GM19324 (cell line): ENCODE measurements around the gene SKOR2.

Experiments used
- ATAC-seq: cut with Tn5 transposase; IDR thresholded peaks from one replicate; pipeline ENCODE4 v1.9.1; 2021; ENCODE audit warnings: mild to moderate bottlenecking, moderate library complexity; ENCODE audit not compliant: unreplicated experiment, low FRiP score

Gene SKOR2, protein sequence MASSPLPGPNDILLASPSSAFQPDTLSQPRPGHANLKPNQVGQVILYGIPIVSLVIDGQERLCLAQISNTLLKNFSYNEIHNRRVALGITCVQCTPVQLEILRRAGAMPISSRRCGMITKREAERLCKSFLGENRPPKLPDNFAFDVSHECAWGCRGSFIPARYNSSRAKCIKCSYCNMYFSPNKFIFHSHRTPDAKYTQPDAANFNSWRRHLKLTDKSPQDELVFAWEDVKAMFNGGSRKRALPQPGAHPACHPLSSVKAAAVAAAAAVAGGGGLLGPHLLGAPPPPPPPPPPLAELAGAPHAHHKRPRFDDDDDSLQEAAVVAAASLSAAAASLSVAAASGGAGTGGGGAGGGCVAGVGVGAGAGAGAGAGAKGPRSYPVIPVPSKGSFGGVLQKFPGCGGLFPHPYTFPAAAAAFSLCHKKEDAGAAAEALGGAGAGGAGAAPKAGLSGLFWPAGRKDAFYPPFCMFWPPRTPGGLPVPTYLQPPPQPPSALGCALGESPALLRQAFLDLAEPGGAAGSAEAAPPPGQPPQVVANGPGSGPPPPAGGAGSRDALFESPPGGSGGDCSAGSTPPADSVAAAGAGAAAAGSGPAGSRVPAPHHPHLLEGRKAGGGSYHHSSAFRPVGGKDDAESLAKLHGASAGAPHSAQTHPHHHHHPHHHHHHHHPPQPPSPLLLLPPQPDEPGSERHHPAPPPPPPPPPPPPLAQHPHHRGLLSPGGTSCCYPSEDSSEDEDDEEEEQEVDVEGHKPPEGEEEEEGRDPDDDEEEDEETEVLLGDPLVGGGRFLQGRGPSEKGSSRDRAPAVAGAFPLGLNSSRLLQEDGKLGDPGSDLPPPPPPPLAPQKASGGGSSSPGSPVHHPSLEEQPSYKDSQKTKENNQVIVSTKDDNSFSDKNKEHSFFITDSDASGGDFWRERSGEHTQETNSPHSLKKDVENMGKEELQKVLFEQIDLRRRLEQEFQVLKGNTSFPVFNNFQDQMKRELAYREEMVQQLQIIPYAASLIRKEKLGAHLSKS

DNA sequence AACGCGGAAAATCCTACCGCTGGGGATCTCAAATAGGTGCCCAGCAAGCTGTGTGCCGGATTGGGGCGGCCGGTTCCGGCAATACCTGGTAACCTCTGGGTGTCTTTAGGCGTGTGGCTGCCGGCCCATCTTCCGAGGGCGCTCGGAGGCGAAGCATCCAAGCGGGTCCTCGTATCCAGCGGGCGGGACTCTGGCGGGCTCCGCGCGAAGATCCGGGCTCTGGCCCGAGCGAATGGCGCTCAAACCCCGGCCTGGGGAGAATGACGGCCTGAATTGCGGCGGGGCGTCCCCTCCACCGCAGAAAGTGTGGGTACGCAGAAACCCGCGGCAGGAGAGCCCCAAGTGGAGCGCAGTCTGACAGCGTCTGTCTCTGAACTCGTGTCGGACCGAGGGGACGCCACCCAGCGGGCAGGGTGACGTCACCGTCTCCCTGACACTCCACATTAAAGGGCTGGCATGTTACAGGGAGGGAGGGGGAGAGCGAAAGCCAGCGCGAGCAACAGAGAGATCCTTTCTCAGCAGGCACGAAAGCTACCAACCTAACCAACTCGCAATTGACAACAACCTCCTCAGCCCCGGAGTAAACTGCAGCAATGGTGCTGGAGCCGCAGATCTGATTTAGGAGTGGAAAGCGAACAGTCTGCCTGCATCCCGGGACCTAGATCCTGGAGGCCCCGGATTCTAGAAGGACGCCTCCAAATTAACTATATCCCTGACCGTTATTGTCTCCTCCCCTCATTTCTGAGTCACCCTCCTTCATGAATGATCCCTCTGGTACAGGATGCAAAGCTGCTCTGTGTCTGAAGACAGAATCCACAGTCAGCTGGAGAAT, at the start of gene SKOR2:
TSS of gene SKOR2 (minus strand) at position 372 of the 832 bp plus-strand sequence. CDS start 2,477 bp downstream, outside the sequence.
- no peak for ATAC-seq

DNA sequence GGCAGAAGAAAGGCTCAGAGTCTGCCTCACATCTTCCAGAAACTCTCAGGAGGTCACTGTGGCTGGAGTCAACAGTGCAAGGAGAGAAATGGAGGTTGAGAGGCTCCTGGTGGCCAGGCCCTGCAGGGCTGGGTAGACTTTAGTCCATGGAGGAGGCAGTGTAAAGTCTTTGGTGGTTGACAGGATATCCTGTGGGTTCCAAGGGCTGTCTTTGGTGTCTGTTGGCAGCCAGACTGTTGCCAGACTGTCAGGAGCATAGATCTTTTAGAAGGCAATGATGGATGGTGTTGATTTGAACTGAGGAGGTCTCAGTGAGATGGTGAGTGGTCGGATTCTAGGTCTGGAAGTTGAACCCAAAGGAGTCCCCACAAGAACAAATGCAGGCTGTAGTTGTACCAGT, 45.0 kb upstream of the SKOR2 start:
- ATAC-seq, result no peak

DNA sequence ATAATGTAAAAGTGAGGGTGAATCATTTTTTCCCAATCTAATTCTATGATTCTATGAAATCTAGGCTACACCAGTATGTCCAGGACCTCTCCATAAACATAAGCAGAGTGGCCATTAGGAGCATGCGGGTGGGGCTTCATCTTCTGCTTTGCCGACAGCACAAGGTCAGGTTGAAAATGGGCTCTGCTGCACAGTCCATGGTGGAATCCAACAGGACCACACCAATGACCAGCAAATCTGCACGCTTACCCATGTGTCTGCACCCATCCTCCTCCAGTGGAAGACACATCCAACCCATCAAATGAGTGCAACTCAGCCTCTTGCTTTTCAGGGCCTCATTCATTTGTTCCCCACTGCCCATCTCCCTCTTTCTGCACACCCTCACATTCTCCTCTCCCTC, 43.3 kb upstream of the SKOR2 start:
- ATAC-seq, result no peak

DNA sequence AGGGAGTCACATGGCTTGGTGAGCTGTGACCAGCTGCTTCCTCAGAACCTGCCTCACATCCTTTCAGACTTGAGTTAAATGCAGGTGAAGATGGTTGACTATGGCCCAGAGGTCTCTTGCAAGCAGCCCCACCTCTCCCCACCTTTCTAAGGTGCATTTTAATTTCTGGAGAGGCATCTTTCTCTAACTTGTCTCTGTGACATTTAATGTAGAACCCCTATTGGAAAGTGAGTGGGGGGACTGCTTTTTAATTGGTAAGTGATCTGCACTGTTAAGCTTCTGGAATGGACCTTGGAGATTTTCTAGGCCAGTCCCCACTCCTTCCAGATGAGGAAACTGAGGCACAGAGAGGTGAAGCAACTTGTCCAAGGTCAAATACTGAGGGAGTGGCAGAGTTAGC, 37.3 kb upstream of the SKOR2 start:
- no peak for ATAC-seq

DNA sequence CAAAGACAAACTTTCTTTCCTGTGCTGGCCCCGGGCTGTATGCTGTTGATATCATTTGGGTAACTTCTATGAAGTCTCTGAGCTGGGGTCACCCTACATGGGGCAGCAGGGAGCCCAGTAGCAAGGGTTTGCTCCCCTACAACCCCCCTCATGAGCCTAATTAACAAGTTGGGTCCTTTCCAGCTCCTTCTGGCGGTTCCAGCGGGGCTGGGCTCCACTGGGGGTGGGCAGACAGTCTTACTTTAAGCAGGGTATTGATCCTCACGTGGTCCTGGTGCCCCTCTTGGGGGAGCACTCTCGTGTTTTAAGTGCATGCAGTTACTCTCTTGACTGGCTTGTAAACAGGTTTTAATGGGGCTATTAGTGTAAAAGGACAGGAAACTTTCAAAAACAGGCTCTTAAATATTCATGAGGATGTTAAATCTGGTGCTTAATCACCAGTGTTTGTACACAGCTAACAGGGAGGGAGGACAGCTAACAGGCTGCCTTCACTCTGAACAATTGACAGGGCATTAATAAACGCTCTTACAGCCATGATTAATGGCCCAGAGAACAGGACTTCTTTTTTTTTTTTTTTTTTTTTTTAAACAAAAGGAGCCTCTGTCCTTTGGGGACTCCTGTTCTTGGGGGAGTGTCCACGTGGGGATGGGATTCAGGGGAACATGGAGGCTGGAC, 36.6 kb upstream of the SKOR2 start:
- no peak for ATAC-seq

DNA sequence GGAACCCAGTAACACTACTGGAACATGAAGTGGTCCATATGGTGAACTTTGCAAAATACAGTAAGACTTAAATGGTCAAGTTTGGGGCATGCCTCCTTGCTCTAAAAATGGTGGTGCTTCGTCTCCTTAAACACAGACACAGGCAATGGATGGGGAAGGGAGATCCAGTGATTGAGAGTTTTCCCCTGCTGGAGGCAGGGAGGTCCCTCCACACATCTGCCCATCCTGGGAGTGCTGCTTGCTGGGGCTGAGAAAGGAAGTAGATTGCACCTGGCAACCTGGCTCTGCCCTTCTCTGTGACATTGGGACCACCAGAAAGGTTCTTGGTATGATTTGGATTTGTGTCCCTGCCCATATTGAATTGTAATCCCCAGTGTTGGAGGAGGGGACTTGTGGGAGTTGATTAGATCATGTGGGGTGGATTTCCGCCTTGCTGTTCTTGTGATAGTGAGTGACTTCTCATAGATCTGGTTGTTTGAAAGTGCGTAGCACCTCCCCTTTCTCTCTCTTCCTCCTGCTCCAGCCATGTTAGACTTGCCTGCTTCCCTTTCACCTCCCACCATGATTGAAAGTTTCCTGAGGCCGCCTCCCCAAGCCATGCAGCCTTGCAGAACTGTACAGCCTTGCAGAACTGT, 35.4 kb upstream of the SKOR2 start:
- ATAC-seq, result no peak

DNA sequence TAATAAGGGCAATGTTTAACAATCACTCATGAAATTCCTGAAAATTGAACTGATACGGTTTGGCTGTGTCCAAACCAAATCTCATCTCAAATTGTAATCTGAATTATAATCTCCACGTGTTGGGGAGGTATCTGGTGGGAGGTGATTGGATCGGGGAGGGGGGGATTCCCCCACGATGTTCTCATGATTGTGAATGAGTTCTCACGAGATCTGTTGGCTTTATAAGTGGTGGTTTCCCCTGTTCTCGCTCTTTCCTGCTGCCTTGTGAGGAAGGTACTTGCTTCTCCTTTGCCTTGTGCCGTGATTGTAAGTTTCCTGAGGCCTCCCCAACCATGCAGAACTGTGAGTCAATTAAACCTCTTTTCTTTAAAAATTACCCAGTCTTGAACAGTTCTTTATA, 34.0 kb upstream of the SKOR2 start:
- no peak for ATAC-seq

DNA sequence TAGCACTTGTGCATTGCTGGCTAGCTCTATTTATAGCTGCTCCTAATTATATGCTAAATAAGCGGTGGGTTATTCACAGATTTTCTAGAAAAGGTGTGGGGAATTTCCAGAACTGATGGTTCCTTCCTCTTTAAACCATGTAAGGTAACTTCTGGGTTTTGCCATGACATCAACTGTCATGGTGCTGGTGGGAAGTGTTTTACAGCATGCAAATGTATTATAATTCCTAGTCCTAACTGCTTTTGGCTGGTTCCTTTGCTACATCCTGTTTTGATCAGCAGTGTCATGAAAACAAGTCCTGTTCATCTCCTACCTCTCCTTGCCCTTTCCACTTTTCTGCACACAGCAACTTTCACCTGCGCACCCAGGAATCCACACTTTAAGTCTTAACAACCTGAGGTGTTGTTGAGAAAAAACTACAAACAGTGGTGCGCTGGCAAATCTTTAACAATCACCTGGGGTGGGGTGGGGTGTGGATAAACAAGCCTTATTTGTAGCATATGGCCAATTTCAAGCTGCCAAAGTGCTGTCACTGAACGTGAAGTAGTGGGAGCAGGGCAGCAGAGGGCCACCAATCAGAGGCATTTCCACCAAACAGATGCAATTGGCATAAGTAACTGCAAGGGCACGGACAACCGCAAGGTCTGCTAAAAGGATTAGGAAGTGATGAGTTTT, 33.4 kb upstream of the SKOR2 start:
- no peak for ATAC-seq

DNA sequence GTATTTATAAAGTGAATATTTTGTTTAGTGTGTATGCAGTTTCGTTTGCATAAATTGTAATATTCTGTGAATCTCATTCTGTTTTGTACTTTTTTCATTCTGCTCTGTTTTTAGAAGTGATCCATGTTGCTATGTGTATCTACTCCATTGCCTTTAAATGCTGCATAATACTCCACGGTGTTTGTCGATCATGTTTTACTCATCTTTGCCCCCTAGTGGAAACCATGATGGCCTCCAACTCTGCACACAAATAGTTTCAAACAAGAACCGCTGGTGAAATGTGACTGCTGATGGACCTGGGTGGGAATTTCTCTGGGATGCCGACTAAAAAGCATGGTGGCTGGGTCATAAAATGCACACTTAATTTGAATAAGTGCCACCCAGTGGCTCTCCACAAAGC, 32.0 kb upstream of the SKOR2 start:
- ATAC-seq, result no peak

DNA sequence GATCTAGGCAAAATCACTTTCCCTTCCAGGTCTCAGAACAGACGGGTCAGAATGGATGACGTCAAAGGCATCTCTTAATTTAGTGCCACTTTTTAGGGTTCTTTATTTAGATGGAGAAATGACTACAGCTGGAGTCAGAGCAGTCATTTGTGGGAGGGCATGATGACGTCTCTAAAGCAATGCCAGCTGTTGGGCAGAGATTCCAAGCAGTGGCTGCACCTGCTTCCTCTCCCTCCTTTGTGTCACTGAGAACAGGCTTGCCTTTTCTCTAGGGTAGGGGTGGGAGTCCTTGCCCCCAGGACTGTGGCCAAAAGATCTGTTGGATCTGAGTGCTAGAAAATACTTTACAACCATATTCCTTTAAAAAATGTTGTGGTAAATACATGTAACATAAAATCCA, 28.7 kb upstream of the SKOR2 start:
- no peak for ATAC-seq

DNA sequence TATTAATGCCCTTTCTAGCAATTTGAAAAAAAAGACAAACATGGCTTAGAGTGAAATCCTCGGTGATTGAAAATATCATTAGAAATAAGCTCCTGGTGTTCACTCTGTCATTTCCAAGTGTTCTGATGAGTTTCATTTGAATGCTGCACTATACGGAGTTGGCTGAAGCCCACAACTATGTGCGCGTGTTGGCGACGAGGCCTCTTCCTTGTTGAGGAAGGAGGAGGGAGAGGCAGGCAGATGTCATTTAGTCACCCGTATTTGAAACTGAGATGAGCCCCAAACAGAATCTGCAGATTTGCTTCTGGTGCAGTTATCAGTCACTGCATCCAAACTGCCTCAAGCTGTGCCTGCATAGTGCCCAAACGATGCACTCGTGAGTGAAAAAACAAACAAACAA, 23.5 kb upstream of the SKOR2 start:
- ATAC-seq, result no peak

DNA sequence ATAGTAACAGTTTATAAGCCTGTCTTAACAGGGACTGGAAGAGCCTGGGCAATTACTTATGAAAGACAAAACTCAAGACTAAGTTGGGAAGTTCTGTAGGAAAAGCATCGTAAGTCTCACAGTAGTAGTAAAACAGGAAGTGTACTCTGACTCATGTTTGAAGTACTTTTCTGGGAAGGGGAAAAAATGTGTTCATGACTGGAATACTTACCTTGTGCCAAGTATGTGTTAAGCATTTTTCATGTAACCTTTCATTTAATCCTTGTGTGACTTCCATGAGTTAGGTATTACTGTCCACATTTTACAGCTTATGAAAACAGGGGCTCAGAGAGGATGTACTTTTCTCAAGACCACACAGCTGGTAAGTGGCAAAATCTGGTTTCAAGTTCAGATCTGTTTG, 13.7 kb upstream of the SKOR2 start:
- no peak for ATAC-seq

DNA sequence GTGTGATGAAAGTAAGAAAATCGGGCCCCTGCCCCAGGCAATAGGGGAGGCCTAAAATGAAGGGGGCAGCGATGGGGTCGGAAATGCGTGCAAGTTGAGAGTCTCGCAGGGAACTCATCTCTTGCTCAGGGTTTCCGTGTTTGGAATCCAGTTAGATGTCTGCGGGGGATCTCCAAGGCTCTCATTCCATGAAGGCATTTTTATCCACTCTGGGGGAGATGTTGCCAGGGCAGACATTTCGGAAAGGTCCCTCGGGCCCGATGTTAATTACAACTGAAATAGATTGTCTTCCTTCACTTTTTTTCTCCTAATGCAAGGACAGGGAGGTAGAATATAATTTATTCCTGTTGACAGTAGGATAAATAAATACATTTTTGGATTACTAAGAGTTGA, 12.8 kb upstream of the SKOR2 start:
- no peak for ATAC-seq

DNA sequence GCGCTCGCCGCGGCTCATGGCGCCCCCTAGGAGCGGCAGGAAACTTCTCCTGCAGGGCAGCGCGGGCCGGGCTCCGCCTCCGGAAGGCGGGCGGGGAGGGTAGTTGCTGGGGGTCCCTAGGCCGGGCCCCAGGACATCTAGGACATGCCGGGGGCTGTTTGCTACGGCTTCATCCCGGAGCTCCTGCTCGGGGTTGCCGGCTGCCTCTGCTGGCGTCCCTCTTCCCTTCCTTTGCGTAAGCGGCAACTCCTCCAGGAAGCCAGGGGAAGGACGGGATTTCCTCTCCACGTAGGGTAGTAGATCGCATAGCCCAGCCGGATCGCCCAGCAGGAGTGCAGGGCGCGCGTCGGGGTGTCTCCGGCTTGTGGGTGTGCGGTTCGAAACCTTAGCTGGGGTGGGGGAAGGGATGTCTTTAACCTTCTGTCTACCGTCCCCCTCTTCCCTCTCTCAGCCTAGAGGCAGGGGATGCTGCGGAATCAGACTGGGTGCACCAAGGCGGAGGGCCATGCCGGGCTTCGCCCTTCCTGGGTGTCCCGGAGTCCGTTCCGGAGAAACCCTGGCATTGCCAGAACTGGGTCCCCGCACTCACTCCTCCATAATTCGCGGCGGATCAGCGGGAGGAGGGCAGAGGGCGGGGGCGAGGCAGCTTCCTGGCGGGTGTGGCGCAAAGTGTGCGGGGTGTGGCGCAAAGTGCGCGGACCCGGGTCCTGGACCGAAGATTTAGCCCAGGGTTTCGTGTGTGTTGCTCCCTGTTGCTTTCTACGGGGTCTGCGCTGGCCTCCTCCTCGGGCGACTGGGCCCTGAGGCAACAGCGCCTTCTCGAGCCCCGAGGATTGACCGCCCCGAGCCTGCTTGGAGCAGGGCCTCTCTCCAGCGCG, 12.2 kb upstream of the SKOR2 start:
- ATAC-seq, result no peak

DNA sequence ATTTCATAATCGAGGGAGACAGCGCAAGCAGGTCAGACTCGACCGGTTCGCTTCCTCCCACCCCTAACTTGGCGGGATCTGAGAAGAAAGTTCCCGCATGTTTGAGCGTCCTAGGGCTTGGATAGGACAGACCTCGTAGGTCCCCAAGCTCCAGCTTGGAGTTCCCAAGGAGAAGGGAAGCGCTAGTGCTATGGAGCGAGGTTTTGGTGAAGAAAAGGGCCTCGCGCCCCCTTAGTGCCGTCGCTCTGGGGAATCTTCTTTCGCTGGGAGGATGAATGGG, 11.6 kb upstream of the SKOR2 start:
- no peak for ATAC-seq

DNA sequence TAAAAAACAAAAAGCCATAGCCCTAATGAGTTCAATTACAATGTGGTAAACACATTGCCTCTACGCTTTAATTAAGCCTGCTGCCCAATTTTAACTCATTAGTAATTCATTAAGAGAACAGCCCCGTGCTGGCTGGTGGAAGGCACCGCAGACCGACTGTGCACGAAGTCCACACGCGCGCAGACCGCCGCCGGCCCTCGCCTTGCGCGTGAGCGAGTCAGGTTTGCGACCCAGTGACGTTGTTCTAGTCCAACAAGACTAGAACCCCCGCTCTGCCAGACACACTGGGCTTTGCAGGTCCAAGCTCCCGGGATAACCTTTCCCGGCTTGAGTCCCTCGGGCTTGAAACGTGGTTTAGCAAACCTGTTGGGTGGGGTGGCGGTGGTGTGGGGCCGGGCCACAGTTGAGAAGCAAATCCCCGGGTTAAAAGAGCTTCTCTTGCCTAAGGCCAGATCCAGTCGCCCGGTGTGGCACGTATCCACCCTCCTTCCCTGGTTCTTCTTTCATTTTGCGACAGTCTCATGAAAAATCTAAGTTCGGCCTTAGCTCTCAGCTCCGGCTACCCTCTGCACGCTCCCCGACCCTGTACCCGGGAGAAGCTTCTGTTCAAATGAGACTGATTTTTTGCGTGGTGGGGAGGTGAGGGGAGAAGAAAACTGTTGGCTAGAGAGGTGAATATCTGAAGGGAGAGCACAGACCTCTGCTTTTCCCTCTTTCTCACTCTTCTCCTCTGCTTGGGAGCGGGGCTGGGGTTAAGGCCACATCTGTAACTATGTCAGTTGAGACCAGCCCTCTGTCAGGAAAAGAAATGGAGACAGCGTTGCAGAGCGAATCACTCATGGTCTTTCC, 11.1 kb upstream of the SKOR2 start:
- ATAC-seq, result no peak

DNA sequence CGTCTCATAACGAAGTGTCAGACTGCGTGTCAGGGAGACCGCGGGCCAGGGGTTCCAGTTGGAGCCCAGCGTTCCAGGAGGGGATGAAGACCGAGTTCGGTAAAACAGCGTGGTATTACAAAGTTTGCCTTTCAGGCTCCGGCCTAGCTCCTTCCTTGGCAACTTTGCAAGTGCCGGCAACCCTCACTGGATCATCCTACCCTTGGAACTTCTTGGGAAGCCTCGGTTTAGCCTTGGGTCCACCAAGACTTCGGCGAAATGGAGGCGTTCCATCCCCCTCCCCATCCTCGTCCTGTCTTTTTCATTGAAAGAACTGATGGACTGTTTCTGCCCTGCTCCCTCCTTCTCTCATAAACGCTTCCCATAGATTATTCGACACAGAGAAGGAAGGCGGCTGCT, 10.4 kb upstream of the SKOR2 start:
- ATAC-seq, result no peak
